Muscle of leg (tissue), 11 donors: ENCODE data around the gene DNPEP. TPM values are rescaled to one million over a fixed set of nuclear protein-coding genes. Genes with fewer than 3 reads are reported as not detected.
A peak's percentile ranks its signal among the peaks of the same experiment; 100 is the strongest.

Source experiments
- DNase-seq: peaks from one replicate; pipeline ENCODE4 v3.0.0; 2013
- H3K27ac ChIP-seq: one replicate; pipeline ENCODE4 v1.5.1; 2013; ENCODE audit warnings: mild to moderate bottlenecking, low read length, control low read depth
- H3K27me3 ChIP-seq: one replicate; pipeline ENCODE4 v1.6.1; 2013; ENCODE audit warnings: low read length; ENCODE audit not compliant: control insufficient read depth, insufficient read depth
- H3K36me3 ChIP-seq: one replicate; pipeline ENCODE4 v1.6.1; 2013; ENCODE audit warnings: low read length; ENCODE audit not compliant: control insufficient read depth, insufficient read depth
- H3K4me1 ChIP-seq: one replicate; pipeline ENCODE4 v1.6.1; 2013; ENCODE audit warnings: low read length; ENCODE audit not compliant: control insufficient read depth, insufficient read depth
- H3K4me3 ChIP-seq: one replicate; pipeline ENCODE4 v1.5.1; 2013; ENCODE audit warnings: low read length, control low read depth
- H3K9me3 ChIP-seq: replicated peaks from 2 replicates; pipeline ENCODE4 v1.6.1; 2013; ENCODE audit warnings: low read depth, low read length; ENCODE audit not compliant: control insufficient read depth
- WGBS: methylation state at CpG from one replicate; pipeline ENCODE4 v1.1.5; 2013; ENCODE audit warnings: missing lambda C conversion rate; ENCODE audit not compliant: insufficient coverage; 5-methylcytosine and 5-hydroxymethylcytosine counted together
- polyA plus RNA-seq, 8 donors: library from polyadenylated mRNA; unstranded; fragments of 120-200 nt; gene quantifications; one replicate each; pipeline versions ENCODE4 v1.2.1 to v1.2.3, GENCODE V29; 2013; ENCODE audit warnings: inconsistent platforms in 1 of 8, low replicate concordance in 1 of 8; ENCODE audit not compliant: insufficient read length in 8 of 8, insufficient read depth in 1 of 8
- total RNA-seq: library from RNA; stranded (reverse); fragments of 120-200 nt; gene quantifications from one replicate; pipeline ENCODE4 v1.2.4, GENCODE V29; 2013

Gene DNPEP
- total and polyA plus RNA-seq, 9 donors, result 24.5 to 48.5 (median 39.3) TPM

- Histone ChIP-seq H3K4me3 (no peak overlapping the region), H3K9me3 (no peaks in the 10 kb centered on the region), H3K4me1 (peaks cover 5% of the 10 kb centered on the region), H3K36me3 (no peaks in the 10 kb centered on the region), H3K27ac (no peak overlapping the region), H3K27me3 (peaks cover 10% of the 10 kb centered on the region)
- peak; percentile 81 for DNase-seq
- 67% methylated on average over 2 of the region's 6 CpGs for WGBS
These were observed 42.8 kb downstream of the DNPEP start for GRCh38 chr2:219344751-219345430.

GRCh38 chr2:219335373-219335786 lies 52.3 kb downstream of the DNPEP start:
- no peak for DNase-seq
- peaks cover 24% of the 10 kb centered on the region for H3K27me3 ChIP-seq
- H3K4me1 ChIP-seq, result no peaks in the 10 kb centered on the region
- H3K9me3 ChIP-seq, result no peaks in the 10 kb centered on the region
- 36% methylated on average over 2 of the region's 5 CpGs for WGBS
- H3K4me3 ChIP-seq, result no peak overlapping the region
- H3K27ac ChIP-seq, result no peak overlapping the region
- H3K36me3 ChIP-seq, result no peaks in the 10 kb centered on the region

- H3K4me3 ChIP-seq, result no peak overlapping the region
- WGBS, result no CpG with 5 or more reads among the region's 2 CpGs
- peaks cover 24% of the 10 kb centered on the region for H3K27me3 ChIP-seq
- H3K9me3 ChIP-seq, result no peaks in the 10 kb centered on the region
- H3K4me1 ChIP-seq, result no peaks in the 10 kb centered on the region
- H3K27ac ChIP-seq, result no peak overlapping the region
- H3K36me3 ChIP-seq, result no peaks in the 10 kb centered on the region
- peak; percentile 57 for DNase-seq
These were observed 53.6 kb downstream of the DNPEP start for GRCh38 chr2:219334076-219334475.

- no peak for DNase-seq
- 3% methylated on average over 17 of the region's 24 CpGs for WGBS
- Histone ChIP-seq H3K9me3 (no peaks in the 10 kb centered on the region), H3K27ac (no peak within 1 kb of the TSS), H3K4me1 (no peaks in the 10 kb centered on the region), H3K27me3 (peaks cover 24% of the 10 kb centered on the region), H3K4me3 (no peak within 1 kb of the TSS), H3K36me3 (no peaks in the 10 kb centered on the region)
These were observed 55.2 kb downstream of the DNPEP start, which contains the start of gene RESP18 for GRCh38 chr2:219332542-219332941. TSS of gene RESP18 (minus strand) at chr2:219332744.

- no peaks in the 10 kb centered on the region for H3K4me1 ChIP-seq
- no peaks in the 10 kb centered on the region for H3K9me3 ChIP-seq
- H3K27me3 ChIP-seq, result peaks cover 24% of the 10 kb centered on the region
- DNase-seq, result peak; percentile 58
- H3K4me3 ChIP-seq, result no peak overlapping the region
- H3K27ac ChIP-seq, result no peak overlapping the region
- H3K36me3 ChIP-seq, result no peaks in the 10 kb centered on the region
- WGBS, result 5% methylated on average over 26 of the region's 39 CpGs
These were observed 56.0 kb downstream of the DNPEP start for GRCh38 chr2:219331560-219332213.

- no peak for DNase-seq
These were observed 60.0 kb downstream of the DNPEP start for GRCh38 chr2:219327719-219328118.

GRCh38 chr2:219325657-219326315 lies 61.9 kb downstream of the DNPEP start:
- 63% methylated on average over 4 of the region's 9 CpGs for WGBS
- H3K9me3 ChIP-seq, result no peaks in the 10 kb centered on the region
- H3K27ac ChIP-seq, result no peak overlapping the region
- H3K27me3 ChIP-seq, result peaks cover 5% of the 10 kb centered on the region
- no peak overlapping the region for H3K4me3 ChIP-seq
- DNase-seq, result no peak
- no peaks in the 10 kb centered on the region for H3K36me3 ChIP-seq
- H3K4me1 ChIP-seq, result no peaks in the 10 kb centered on the region

More at GRCh38 chr2:219327719-219328118, 60.0 kb downstream of the DNPEP start:
- Histone ChIP-seq H3K27me3 (peaks cover 21% of the 10 kb centered on the region), H3K9me3 (no peaks in the 10 kb centered on the region), H3K27ac (no peak overlapping the region), H3K36me3 (no peaks in the 10 kb centered on the region), H3K4me3 (no peak overlapping the region), H3K4me1 (no peaks in the 10 kb centered on the region)
- 56% methylated on average over 2 of the region's 2 CpGs for WGBS

- peaks cover 2% of the 10 kb centered on the region for H3K27me3 ChIP-seq
- DNase-seq, result no peak
- 88% methylated on average over 1 of the region's 4 CpGs for WGBS
- H3K9me3 ChIP-seq, result no peaks in the 10 kb centered on the region
- no peaks in the 10 kb centered on the region for H3K4me1 ChIP-seq
- no peaks in the 10 kb centered on the region for H3K36me3 ChIP-seq
- no peak overlapping the region for H3K27ac ChIP-seq
- no peak overlapping the region for H3K4me3 ChIP-seq
These were observed 62.6 kb downstream of the DNPEP start for GRCh38 chr2:219325136-219325535.

GRCh38 chr2:219323434-219323833 lies 64.3 kb downstream of the DNPEP start:
- Histone ChIP-seq H3K4me1 (no peaks in the 10 kb centered on the region), H3K27ac (no peak overlapping the region), H3K36me3 (no peaks in the 10 kb centered on the region), H3K9me3 (no peaks in the 10 kb centered on the region), H3K4me3 (no peak overlapping the region), H3K27me3 (peaks cover 2% of the 10 kb centered on the region)
- DNase-seq, result no peak
- 35% methylated on average over 2 of the region's 4 CpGs for WGBS
